NCI-H345 treated with DMSO at 0.1 percent for 48 hours (cell line): ENCODE data around the gene RNF135.
"Not testable (repeated sequence)": the region's sequence is repeated elsewhere in the genome, so short reads cannot be mapped to it uniquely, and the experiment has no call there.

Experiments used
- DNase-seq: peaks from one replicate; lab custom pipeline; 2025; ENCODE audit not compliant: unreplicated experiment; lab: John Stamatoyannopoulos, UW

Gene RNF135

DNA sequence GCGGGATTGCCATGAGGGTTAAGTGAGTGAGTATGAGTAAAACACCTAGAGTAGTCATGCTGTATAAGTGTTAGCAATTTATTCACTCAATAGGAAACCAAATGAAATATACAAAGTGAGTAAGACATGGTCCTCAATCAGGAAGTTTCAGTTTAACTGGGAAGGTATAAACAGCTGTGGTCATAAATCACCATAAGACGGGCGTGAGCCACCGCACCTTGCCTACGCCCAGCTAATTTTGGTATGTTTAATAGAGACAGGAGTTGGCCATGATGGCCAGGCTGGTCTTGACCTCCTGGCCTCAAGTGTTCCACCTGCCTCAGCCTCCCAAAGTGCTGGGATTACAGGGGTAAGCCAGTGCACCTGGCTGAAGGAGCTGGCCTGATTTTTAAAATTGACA, 27.0 kb downstream of the RNF135 start:
- DNase-seq = no peak

DNA sequence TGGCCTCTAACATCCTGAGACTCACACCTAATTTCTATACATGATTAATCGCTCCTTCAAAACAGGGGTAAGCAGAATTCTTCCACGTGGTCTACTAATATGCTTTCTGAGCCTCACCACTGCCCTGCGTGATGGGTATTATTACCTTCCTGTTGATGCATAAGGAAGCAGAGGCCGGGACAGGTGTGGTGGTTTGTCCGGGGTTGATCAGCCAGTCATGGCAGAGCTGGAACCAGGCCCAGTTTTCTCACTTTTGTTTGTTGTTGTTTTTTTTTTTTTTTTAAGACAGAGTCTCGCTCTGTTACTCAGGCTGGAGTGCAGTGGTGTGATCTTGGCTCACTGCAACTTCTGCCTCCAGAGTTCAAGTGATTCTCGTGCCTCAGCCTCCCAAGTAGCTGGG, 31.2 kb downstream of the RNF135 start:
- DNase-seq = no peak

DNA sequence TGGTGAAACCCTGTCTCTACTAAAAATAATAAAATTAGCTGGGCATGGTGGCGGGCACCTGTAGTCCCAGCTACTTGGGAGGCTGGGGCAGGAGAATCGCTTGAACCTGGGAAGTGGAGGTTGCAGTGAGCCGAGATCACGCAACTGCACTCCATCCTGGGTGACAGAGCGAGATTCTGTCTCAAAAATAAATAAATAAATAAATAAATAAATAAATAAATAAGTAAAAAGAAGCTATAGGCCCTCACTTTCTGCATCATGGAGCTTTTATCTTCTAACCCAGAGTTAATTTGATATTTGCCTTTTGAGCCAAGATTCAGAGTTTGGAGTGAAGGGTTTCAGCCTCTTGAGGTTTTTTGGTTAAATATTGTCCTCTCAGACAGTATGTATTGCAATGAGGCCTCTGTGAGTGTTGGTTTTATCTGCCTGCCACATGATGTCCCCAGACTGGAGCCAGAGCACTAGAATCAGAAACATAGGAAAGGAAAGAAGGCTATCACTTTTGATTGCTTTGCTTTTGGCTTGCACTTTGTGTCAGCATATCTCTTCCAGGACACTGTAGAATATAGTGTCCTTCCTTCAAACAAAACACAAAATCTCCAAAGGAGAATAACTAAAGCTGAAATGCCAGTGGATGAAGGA, 32.5 kb downstream of the RNF135 start:
- DNase-seq = no peak

DNA sequence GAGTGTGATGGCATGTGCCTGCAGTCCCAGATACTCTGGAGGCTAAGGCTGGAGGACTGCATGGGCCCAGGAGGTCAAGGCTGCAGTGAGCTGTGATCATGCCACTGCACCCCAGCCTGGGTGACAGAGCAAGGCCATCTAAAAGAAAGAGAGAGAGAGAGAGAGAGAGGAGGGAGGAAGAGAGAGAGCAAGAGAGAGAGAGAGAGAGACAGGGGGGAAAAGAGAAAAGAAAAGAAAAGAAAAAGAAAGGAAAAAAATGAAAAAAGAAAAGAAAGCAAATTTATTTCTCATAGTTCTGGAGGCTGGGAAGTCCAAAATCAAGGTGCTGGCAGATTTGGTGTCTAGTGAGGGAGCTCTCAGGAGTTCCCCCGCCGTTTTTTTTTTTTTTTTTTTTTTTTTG, 33.3 kb downstream of the RNF135 start:
- DNase-seq = no peak

DNA sequence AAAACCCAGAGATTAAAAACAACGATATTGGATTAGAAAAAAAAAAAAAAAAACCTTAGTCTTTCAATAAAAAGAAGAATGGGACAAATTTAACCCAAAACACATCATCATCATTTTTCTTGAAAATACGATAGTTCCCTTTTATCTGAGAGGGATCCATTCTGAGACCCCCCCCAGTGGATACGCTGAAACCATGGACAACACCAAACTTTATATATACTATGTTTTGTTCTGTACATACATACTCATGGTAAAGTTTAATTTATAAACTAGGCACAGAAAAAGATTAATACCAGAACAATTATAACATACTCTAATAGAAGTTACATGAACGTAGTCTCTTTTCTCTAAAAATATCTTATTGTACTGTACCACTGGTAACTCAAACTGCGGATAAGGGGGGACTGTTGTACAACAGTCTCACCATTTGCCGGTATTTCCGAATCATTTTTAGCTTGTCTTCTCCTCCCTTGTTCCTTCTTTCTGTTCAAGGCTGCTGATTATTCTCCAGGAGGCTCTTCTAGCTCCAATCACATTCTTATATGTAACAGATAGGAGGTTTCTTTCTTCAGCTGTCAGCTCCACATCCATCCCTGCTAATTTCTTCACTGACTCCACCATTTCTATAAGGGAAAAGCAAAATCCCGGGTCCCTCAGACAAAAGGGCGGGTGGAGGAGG, 37.0 kb downstream of the RNF135 start:
- no peak for DNase-seq

DNA sequence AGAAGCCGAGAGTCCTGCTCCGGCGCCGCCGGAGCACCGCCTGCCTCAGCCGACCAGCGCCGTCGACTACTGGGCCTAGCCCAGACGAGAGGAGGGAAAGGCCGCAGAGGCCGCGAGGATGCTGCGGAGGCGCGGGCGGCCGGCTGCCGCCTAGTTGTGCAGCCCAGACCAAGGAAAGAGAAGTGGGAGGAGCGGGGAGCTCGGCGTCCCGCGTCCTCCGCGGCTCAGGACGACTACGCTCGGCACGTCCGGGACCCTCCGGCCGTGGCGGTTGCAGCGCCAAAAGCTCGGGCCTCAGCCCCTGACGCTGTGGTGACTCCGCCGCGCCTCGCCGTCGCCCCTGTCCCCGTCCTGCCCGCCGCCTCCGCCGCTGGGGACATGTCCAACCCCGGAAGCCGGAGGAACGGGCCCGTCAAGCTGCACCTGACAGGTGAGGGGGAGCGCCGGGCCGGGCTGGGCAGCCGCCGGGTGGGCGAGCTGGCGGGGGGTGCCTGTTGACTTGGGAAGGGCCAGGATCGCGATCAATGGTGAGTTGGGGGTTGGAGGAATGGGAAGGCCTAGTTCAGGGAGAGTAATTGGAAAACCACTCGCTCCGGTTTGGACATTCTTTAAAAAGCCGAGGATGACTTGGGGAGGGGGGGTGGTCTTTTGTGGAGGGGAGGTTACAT, 37.7 kb downstream of the RNF135 start:
- DNase-seq = peak; percentile 20

DNA sequence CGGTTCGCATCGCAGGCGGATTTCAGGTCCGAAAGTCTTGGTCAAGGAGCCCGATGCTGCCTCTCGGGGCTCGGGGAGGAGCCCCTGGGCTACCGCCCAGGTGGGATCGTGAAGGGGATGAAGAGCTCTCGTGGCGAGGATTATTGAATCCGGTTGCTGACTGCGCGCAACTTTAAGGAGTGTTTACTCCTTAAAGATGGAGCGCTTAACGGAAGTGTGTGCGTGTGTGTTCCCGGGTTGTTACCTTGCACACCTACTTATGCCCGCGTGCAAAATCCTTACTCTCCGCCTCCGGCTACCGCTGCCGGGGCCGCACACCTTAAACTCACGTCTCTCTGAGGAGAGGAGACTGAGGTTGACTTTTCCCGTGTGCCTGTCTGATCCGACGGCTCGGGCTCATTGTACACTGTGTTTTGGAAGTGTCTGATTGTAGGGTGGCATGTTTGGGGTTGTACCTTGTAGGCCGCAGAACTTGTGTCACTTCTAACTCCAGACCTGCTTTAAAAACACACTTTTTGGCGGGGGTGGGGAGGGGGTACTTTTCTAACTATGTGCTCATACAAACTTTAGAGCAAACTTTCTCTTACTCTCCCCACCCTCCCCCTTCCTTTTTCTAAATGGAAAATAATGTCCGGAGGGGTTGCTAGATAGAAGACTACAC, 38.3 kb downstream of the RNF135 start:
- DNase-seq = not testable (repeated sequence)

DNA sequence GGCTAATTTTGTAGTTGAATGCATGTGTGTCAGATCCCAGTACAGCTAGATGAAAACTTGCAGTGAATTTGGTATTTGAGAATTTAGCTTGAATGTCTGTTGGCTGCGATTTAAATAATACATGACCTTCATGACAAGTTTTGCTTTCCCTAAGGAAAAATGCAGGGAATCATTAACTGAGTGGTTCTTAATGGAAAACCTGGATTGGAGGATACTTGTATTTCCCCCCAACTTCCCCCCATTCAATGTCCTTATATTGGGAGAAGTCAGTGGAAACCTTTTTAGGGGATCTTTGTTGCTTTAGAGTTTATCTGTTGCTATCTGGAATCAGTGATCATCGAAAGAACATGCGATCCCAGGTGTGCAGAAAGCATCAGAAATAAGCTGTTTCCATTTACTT, 39.2 kb downstream of the RNF135 start:
- DNase-seq = not testable (repeated sequence)

DNA sequence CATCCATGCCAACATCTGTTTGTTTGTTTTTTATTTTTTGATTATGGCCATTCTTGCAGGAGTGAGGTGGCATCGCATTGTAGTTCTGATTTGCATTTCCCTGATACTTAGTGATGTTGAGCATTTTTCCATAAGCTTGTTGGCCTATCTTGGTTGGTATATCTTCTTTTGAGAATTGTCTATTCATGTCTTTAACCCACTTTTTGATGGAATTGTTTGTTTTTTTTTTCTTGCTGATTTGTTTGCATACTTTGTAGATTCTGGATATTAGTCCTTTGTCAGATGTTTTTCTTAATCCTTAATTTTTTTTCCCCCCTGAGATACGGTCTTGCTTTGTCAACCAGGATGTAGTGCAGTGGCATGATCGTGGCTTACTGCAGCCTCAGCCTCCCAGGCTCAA, 43.0 kb downstream of the RNF135 start:
- no peak for DNase-seq

DNA sequence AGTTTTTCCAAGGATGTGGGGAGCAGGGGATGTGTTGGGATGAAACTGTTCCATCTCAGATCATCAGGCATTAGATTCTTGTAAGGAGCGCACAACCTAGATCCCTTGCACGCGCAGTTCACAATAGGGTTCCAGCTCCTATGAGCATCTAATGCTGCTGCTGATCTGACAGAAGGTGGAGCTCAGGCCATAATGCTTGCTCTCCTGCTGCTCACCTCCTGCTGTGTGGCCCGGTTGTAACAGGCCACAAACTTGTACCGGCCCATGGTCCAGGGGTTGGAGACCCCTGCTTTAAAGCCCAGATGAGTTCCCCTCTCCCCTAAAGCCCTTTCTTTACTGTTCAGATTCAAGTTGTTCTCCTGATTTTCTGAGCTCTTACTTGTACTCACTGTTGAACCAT, 44.8 kb downstream of the RNF135 start:
- DNase-seq = no peak

DNA sequence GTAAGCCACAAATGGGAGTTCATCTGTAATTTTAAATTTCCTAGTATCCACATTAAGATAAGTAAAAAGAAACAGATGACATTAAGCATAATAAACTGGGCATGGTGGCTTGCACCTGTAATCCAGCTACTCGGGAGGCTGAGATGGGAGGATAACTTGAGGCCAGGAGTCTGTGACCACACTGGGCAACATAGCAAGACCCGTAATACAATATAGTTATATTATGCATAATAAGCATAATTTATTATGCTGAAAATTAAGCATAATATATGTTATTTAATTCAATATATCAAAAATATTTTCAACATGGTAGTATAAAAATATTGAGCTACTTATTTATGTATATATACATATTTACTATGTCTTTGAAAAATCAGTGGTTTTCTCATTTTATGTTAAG, 48.2 kb downstream of the RNF135 start:
- no peak for DNase-seq

DNA sequence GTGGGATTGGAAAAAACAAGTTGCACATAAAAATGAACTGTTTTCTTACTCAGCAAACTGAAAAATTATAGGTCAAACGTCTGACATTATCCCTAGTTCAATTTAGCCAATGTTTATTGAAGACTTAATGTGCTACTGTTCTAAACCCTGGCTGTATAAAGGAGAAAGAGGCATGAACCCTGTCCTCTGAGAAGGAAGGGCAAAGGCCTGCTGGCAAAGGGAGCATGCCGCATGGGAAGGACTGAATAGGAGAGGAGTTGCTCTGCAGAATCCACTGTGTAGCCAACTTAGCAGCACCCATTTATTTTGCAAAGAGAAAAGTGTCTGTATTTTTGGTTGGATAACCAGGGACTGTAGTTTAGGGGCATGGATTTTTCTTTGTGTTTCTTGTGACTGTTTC, 52.3 kb downstream of the RNF135 start:
- not testable (repeated sequence) for DNase-seq

DNA sequence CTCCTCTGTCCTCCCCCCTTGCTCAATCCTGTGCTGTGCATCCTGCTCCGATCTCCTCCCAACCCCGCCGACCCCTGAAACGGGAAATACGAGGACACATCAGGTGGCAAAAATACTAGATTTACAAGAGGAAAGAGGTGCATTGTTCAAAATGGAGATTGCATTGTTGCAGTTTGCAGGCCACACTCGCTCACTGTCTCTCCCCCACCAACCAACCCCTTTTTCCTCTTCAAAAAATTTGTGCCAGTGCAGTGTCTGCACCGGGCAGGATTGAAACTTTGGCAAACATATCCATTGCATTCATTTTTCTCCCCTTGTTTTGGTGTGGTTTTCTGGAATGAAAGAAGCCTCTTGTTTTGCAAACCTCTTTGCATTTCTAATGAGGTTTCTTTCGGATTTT, 61.0 kb downstream of the RNF135 start:
- no peak for DNase-seq

DNA sequence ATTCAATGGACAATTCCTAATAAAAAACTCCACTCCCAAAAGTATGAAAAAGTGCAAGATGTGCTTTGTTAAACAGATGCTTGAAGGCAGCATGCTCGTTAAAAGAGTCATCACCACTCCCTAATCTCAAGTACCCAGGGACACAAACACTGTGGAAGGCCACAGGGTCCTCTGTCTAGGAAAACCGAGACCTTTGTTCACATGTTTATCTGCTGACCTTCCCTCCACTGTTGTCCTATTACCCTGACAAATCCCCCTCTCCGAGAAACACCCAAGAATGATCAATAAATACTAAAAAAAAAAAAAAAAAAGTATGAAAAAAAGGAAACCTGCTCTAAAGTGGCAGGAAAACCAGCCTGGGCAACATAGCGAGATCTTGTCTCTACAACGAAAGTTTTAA, 64.8 kb downstream of the RNF135 start:
- not testable (repeated sequence) for DNase-seq

DNA sequence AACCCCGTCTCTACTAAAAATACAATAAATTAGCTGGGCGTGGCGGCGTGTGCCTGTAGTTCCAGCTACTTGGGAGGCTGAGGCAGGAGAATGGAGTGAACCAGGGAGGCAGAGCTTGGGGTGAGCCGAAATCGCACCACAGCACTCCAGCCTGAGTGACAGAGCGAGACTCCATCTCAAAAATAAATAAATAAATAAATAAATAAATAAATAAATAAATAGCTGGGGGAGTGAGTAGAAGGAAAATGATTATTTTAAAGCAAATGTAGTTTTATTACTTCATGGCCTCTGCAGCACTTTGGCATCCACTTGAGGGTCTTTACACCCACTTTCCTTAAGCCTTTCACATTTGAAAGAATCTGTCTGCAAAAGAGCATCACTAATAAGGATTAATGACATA, 70.0 kb downstream of the RNF135 start:
- not testable (repeated sequence) for DNase-seq

DNA sequence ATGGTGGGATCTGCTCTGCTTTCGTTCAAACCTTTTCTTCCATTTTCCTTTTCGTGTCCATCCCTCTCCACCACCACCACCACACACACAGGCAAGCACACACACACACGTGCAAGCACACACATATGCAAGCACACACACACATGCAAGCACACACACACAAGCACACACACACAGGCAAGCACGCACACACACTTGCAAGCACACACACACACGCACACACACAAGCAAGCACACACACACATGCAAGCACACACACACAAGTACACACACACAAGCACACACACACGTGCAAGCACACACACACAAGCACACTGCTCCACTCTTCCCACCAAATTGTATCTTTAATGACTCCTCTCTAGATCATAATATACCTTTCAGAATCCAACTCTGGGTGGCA, 71.5 kb downstream of the RNF135 start:
- DNase-seq = not testable (repeated sequence)

DNA sequence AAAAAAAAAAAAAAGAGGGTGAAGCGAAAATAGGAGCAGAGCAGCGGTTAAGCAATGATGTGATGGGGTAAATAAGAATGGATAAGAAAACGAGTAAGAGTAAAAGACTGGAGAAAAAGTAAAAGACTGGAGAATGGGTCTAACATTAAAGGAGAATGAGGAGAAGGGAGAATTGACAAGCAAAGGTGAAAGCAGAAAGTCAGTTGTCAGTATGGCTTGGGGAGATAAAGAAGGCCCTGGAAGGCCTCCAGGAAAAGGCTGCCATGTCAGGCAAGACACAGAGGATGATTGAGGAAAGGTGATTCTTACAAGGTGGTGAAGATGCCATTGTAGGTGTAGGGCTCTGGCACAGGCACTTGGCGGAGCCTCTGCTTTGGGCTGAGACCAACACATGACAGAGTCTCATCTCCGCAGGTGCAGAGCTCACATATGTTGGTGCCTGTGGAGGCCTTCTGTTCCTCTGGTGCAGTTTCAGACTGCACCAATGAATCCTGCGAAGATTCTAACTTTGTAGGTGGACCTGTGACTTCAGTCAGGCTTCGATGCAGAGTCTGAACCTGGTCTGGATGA, 76.1 kb downstream of the RNF135 start:
- DNase-seq = not testable (repeated sequence)

DNA sequence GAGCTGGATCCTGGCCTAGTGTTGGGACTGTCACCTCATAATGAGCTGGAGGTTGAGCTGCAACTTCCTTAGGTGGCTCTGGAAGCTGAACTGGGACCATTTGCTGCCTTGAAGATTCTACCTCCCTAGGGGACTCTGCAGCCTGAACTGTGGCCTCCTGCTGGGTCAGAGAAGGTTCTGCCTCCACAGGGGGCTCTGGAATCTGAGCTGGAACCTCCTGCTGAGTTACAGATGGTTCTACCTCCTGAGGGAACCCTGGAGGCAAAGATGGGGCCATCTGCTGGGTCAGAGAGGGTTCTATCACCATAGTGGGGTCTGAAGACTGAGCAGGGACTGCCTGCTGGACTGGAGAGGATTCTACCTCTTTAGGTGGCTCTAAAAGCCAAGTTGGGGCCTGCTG, 77.3 kb downstream of the RNF135 start:
- no peak for DNase-seq

DNA sequence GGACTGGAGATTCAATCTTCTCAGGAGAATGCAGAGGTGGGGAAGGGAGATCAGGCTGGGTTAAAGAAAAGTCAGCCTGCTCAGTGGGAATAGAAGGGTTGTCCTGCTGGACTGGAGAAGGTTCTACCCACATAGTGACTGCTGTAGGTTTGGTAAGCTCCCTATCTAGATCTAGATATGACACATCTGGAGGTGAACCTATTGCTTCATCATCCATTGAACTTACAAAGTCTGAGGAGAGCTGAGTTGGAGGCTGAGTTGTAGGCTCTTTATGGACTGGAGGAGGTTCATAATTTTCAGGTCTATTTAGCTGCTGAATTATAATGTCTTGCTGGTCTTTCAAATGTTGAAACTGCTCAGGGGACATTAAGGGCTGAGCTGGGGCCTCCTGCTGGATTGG, 77.9 kb downstream of the RNF135 start:
- no peak for DNase-seq
